ENCODE data around the gene MIF4GD. TPM values are rescaled to one million over a fixed set of nuclear protein-coding genes. Genes with fewer than 3 reads are reported as not detected.

MIF4GD gene
- total and polyA plus RNA-seq, 10 of the 15 experiments (the other 5 are each of a cell fraction or from before 2014, with no cell fraction given): 22.8 to 96.2 (median 60.1) TPM

DNA sequence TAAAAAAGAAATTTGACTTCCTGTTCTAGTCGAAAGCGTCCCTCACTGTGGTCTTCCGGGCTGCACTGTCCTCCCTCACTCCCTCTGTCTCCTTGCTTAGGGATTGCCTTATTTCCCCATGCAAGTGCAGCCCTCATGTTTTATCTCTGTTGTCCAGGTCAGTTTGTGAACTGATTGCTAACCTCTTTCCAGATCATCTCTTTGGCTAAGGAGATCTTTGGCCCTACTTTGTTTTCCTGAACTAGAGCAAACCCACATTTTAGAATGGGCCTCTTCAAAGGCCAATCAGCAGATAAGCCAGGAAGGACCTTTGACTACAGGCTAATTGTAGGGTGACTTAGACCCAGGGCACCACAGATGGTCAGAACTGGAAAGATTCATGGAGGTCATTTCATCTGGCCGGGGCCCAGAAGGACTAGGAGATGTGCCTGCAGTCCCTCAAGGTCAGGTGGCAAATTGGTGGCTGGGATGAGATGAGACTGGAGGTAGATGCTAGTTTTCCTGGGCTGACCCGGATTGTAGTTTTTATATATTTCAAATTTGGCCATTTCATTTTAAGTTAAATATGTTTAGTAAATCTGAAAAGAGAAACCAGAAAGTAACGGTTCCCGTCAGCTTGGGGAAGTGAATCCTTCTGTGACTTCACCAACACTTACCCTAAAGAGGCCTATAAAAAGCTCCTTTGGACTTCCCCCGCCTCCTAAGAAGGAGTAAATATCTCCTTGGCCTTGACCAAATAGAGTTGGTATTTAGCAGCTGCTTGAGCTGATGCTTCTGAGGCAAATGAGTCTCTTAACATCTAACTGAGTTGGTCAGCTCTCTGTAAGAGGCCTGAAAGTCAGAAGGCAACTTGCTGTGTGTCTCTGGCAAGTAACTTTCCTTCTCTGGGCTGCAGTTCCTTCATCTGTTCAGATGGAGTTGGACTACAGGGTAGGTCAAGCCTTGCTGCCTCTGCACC, 24.4 kb upstream of the MIF4GD start (continued):
- TF ChIP-seq STAT1 (conservative IDR thresholded peaks at IDR 0.05) (no peak), MYC (IDR thresholded peaks at IDR 0.05; ENCODE audit: insufficient read depth, insufficient read length, insufficient replicate concordance, low read length, severe bottlenecking) (no peak), BHLHE40 (IDR thresholded peaks at IDR 0.05; ENCODE audit: borderline replicate concordance in 1 of 2, low read depth in 2 of 2, low read length in 1 of 2) (peak in 1 of 2 experiments; percentile 55; a peak in 3 of 4 replicates), ELK1 (IDR thresholded peaks at IDR 0.05; ENCODE audit: low read depth, low read length) (no peak), ZZZ3 (IDR thresholded peaks at IDR 0.05; ENCODE audit: control insufficient read depth, insufficient read length, low read depth) (no peak), HDAC6 (IDR thresholded peaks at IDR 0.05; ENCODE audit: unreplicated experiment) (no peak), SREBF2 (IDR thresholded peaks at IDR 0.05; ENCODE audit: low read length) (no peak), YY1 (IDR thresholded peaks at IDR 0.05; ENCODE audit: low read depth, low read length) (no peak; the same call in 1 of the 2 replicates), SMAD5 (IDR thresholded peaks at IDR 0.05; ENCODE audit: low read depth) (peak; percentile 48; the same call in 1 of the 2 replicates), E4F1 (IDR thresholded peaks at IDR 0.05; ENCODE audit: borderline replicate concordance, partially characterized antibody) (no peak), JUNB (IDR thresholded peaks at IDR 0.05) (peak; percentile 95), IKZF1 (conservative IDR thresholded peaks at IDR 0.05) (peak; percentile 92), JUND (IDR thresholded peaks at IDR 0.05; ENCODE audit: low read depth, low read length) (no peak; the same call in 1 of the 2 replicates), RAD51 (IDR thresholded peaks at IDR 0.05) (peak; percentile 42; the same call in 1 of the 2 replicates), DPF2 (IDR thresholded peaks at IDR 0.05) (peak; percentile 98)
- TF ChIP-seq, protein P1, sequence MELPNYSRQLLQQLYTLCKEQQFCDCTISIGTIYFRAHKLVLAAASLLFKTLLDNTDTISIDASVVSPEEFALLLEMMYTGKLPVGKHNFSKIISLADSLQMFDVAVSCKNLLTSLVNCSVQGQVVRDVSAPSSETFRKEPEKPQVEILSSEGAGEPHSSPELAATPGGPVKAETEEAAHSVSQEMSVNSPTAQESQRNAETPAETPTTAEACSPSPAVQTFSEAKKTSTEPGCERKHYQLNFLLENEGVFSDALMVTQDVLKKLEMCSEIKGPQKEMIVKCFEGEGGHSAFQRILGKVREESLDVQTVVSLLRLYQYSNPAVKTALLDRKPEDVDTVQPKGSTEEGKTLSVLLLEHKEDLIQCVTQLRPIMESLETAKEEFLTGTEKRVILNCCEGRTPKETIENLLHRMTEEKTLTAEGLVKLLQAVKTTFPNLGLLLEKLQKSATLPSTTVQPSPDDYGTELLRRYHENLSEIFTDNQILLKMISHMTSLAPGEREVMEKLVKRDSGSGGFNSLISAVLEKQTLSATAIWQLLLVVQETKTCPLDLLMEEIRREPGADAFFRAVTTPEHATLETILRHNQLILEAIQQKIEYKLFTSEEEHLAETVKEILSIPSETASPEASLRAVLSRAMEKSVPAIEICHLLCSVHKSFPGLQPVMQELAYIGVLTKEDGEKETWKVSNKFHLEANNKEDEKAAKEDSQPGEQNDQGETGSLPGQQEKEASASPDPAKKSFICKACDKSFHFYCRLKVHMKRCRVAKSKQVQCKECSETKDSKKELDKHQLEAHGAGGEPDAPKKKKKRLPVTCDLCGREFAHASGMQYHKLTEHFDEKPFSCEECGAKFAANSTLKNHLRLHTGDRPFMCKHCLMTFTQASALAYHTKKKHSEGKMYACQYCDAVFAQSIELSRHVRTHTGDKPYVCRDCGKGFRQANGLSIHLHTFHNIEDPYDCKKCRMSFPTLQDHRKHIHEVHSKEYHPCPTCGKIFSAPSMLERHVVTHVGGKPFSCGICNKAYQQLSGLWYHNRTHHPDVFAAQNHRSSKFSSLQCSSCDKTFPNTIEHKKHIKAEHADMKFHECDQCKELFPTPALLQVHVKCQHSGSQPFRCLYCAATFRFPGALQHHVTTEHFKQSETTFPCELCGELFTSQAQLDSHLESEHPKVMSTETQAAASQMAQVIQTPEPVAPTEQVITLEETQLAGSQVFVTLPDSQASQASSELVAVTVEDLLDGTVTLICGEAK (IDR thresholded peaks at IDR 0.05; ENCODE audit: borderline replicate concordance): no peak
- TF ChIP-seq, protein P2, sequence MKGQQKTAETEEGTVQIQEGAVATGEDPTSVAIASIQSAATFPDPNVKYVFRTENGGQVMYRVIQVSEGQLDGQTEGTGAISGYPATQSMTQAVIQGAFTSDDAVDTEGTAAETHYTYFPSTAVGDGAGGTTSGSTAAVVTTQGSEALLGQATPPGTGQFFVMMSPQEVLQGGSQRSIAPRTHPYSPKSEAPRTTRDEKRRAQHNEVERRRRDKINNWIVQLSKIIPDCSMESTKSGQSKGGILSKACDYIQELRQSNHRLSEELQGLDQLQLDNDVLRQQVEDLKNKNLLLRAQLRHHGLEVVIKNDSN (IDR thresholded peaks at IDR 0.05; ENCODE audit: borderline replicate concordance, extremely low read length, insufficient read depth, low read depth, low read length): no peak
